ENCODE data around the gene CDKN2B.

Gene CDKN2B

DNA sequence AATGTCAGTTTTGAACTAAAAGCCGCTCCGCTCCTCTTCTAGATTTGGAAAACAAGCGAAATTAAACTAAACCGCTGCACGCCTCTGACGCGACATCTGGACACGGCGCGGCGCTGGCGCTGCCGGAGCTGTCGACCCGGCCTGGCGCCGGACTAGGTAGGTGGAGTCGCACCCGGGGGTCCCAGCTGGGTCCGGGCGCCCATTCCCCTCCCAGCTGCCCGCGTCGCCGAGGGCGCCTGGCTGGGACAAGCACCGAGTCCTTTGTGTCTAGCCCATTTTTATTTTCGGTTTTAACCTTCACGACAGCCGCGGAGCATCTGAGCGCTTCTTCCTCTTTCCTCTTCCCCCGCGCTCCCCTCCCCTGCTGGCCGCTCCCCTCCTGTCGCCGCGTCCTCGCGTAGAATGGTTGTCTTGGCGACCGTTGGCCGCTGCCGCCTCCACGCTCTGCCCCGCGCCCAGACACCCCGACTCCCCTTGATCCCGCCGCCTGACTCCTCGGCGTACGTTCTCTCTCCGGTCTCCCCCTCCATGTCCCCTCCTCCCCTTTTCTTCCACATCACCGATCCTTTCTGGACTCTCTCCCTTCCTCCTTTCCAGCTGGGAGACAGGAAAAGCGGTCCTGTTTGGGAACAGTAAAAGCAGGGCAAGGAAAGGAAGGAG lies 14.0 kb downstream of the CDKN2B start:
- DNase-seq (ENCODE audit: low read depth in 1 of 2, low spot score in 1 of 2), result peak in 1 of 2 donors; percentile 56

DNA sequence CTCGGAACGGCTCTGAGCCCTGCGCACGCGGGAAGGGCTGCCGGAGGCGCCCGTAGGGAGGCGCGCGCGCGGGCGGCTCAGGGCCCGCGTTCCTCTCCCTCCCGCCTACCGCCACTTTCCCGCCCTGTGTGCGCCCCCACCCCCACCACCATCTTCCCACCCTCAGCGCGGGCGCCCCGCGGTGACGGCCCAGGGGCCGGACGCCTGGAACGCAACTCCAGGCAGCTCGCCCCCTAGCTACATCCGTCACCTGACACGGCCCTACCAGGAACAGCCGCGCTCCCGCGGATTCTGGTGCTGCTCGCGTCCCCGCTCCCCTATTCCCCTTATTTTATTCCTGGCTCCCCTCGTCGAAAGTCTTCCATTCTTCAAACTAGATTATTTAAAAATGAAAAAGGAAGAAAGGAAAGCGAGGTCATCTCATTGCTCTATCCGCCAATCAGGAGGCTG lies 14.5 kb downstream of the CDKN2B start, which contains the start of gene CDKN2B-AS1:
TSS of gene CDKN2B-AS1 (plus strand) at position 236 of the 450 bp plus-strand sequence.
- DNase-seq (ENCODE audit: low read depth in 1 of 2, low spot score in 1 of 2), result no peak

DNA sequence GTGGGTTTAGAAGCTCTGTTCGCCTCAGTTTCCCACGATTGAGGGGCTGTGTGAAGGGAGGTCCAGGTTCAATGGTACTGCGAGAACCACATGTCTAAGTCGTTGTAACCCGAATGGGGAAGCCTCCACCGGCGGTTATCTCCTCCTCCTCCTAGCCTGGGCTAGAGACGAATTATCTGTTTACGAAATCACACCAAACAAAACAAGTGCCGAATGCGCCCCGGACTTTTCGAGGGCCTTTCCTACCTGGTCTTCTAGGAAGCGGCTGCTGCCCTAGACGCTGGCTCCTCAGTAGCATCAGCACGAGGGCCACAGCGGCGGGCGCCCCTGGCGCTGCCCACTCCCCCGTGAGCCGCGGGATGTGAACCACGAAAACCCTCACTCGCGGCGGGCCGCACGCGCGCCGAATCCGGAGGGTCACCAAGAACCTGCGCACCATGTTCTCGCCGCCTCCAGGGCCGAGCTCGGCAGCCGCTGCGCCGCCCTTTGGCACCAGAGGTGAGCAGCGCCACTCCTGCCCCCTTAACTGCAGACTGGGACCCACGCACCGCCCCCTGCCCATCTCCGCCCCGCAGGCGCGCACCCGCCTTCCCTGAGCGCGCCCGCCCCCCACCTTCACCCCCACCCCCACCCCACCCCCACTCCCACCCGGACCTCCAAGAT lies 15.1 kb downstream of the CDKN2B start, which contains the start of gene CDKN2A:
TSS of gene CDKN2A (minus strand) at position 500 of the 663 bp plus-strand sequence.
- DNase-seq (ENCODE audit: low read depth in 1 of 2, low spot score in 1 of 2), result peak in 1 of 2 donors; percentile 31

DNA sequence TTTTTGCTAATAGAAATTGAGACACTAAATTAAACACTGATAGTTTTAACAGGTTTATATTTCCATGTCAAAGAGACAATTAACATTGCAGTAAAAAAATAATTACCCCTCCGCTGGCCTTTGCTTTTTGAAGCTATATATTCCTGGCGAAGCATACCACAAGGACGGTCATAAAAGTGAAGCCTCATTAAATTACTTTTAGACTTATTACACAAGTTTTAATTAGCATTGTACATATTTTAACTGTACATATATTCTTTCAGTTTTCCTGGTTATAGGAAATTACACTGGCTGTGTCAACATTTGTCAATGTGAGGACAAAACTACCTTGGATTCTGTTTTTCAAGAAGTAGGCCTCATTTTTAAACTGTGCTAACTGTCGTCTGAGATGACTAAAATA lies 16.1 kb downstream of the CDKN2B start:
- no peak for DNase-seq (ENCODE audit: low read depth in 1 of 2, low spot score in 1 of 2)

DNA sequence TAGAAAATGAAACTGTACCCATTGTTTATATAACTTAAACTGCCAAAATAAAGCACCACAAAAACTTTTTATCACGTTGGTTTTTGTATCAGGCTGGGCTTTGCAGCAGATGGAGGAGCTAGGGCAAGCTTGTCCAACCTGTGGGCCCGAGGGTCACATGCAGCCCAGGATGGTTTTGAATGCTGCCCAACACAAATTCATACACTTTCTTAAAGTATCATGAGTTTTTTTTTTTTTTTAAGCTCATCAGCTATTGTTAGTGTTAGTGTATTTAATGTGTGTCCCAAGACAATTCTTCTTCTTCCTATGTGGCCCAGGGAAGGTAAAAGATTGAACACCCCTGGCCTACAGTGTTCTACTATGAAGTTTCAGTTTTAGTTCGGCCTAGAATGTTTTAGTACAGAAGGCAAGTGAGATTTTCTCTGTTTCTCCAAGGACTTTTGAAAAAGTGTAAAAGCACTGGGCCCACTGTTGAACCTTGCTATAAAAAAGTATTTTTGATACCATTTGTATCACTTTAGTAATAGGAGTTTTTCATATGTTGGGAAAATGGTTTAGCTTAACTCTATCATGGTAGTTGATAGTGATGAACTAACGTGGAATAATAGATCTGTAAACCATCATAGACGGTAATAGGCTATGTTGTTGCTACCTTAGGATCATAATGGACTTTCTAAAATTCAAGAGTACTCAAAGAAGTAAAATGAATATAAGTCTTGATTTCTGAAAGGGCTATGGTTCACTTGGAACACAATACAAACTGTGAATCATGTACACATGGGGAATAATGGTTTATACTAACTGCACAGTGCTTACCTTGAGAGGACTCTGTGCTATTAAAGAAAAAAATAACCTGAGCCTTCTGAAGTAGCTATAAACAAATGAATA lies 17.8 kb downstream of the CDKN2B start:
- no peak for DNase-seq (ENCODE audit: low read depth in 1 of 2, low spot score in 1 of 2)

DNA sequence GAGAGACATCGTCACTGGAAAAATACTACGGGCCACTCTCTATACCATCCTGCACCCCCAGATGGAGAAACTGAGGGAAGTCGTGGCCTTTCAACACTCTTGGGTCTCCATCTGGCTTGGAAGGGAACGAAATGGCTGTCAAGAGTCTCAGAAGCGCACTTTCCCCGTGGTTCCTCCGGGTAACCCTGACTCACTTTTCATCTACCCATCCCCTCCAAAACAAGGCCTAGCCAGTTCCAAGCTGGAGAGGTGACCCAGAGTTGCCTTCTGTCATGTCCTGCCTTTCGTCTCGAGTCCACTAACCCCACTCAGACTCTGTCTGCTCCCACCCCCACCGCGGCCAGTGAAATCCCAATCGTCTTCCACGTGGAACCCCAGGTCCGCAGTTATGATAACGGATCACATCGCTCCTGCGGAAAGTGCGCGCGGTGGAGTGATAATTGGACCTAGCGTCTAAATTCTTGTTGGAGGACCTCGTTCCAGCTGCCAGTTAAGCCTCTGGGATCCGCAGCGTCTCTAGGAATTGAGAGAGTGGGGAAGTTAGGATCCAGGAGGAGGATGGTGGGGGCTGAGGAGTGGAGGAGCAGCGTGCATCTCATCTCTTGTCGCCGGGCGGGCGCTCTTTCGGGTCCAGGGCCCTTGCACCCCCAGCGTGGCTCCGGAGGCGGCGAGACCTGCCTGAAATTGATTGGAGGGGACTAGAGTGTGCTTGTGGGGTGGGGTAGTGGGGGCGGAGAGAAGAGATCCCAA lies 19.5 kb downstream of the CDKN2B start:
- DNase-seq (ENCODE audit: low read depth in 1 of 2, low spot score in 1 of 2), result no peak

DNA sequence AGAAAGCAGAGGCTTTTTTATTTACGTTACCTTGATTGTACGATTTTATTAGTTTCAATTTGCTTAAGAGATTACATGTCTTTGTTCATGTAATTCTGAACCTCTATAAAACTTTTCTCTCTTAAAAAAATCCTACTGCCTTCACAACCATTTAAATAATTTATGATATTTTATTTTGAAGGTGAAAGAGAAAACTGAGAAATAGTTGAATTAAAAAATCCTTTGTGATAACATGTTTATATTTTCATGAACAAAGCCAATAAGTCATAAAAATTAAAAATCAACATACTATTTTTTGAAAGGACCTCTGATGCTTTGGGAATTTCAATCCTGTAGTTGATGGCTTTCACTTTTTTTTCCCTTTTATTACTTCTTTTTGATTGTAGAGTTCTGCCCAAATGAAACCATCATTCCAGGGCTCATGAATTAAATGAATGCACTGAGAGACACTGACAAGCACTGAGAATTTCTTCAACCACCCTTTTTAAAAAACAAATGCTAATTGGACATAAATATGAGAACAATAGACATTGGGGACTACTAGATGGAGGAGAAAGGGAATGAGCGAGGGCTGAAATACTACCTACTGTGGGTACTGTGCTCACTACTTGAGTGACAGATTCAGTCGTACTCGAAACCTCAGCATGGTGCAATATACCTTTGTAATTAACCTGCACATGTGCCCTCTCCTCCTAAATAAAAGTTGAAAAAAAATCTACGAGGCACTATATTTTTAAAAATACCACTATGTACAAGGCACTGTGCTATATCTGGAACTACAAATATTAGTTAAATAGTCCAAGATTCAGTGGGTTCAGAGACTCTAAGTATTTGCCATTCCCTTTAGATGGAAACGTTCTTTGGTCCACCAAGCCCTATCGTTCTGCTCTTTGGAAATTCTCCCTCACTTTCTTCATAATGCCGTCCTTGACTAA lies 20.8 kb downstream of the CDKN2B start:
- no peak for DNase-seq (ENCODE audit: low read depth in 1 of 2, low spot score in 1 of 2)

DNA sequence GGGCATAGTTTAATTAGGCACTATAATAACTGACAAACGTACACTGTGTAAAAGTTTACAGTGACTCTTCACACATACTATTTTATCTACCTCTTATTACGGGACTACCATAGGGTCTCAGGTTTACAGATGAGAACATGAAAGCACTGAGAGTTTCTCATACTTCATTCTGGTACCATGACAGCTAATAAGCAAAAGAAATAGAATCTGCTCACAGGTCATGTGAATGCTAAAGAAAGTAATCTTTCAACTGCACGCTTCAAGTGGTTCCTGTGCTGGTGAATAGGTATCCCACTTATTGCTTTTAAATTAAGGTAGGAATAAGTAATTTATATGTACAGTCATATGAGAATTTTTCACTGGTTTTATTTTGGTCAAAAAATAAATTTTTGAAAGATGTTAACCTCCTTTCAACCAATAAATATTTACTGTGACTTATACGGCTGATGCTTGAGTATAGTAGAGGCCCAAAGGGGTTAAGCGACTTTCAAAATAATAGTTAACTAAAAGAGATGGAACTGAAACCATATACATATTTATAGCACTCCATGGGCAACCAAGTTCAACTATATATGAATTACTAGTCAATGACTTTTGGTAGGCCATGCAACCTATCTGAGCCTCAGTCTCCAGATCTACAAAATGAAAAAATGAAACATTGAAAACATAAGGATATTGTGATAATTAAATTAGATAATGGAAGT lies 23.0 kb downstream of the CDKN2B start:
- DNase-seq (ENCODE audit: low read depth in 1 of 2, low spot score in 1 of 2), result no peak

DNA sequence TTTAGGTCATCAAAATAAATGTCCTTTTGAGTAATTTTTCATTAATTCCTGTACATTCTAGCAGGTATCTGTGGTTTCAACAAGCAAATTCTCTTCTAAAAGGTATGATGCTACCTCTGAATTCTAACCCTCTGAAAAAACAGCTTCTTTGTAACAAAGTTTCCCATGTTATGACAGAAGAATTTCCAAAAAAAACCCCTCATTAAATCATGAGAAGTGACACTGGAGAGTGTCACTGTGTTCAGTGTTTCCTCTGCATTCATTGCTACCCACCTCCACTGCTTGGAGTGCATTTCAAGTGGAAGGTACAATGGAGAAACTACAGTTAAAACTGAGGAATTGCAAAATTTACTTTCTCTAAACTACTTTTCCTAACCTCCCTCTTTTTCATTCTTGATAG lies 25.0 kb downstream of the CDKN2B start:
- DNase-seq (ENCODE audit: low read depth in 1 of 2, low spot score in 1 of 2), result no peak

DNA sequence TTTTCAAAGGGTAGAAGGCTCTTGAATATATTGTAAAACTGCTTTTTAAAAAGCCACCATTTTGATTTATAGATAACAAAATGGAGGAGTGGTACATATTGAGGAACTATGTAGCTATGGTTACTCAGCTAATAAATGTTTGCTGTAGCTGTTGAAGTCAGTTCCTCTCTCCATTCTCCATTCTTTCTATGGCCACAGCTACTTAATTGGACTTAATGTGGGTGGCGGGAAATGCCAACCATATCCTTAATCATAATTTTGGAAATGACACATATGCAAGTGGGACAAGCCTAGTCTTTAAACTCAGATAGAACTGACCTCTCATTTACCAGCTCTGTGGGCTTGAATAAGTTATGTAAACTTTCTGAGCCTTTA lies 25.6 kb downstream of the CDKN2B start:
- no peak for DNase-seq (ENCODE audit: low read depth in 1 of 2, low spot score in 1 of 2)

DNA sequence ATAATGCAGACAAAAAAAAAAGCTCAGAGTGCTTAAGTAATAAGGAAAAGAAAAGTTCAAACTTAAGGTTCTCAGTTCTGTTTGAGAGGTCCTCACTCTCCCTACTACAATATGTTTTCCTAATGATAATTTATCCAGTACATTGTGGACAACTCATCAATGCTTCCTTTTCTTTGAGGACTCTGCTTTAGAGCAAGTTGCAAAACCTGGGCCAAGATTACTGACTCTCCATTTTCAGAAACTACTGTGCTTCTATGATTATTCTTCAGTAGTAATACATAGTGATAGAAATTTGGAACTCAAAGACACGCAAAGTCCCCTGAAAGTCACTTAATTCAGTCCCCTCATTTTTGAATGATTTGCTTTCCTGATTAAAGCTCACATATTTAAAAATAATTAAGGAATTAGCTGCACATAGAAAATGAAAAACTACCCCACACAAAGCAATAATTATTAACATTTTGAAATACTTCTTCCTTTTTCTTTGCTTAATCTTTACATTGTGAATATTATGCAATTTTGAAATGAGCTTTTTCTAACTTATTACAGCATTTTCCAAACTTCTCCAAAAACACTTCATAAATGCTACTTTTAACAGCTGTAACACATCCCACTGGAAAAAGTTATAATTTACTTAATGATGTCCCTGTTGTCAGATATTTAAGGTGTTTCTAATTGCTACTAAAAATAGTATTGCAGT lies 26.1 kb downstream of the CDKN2B start:
- no peak for DNase-seq (ENCODE audit: low read depth in 1 of 2, low spot score in 1 of 2)

DNA sequence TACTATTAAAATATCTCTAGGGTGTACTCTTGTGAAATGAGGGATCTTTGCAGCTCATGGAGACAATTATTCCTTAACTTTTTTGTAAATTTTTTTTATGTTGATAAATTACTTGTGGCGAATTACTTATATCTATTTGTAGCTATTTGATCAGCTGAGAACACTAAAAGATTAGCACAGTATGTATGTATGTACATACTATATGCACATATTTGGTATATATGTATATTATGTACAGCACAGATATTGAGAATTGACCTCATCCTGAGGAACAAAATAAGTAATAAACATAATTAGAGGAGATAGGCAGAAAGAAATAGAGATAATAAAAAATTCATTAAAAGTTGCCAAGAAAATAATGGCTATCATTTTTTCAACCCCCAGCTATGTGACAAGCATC lies 26.7 kb downstream of the CDKN2B start:
- no peak for DNase-seq (ENCODE audit: low read depth in 1 of 2, low spot score in 1 of 2)

DNA sequence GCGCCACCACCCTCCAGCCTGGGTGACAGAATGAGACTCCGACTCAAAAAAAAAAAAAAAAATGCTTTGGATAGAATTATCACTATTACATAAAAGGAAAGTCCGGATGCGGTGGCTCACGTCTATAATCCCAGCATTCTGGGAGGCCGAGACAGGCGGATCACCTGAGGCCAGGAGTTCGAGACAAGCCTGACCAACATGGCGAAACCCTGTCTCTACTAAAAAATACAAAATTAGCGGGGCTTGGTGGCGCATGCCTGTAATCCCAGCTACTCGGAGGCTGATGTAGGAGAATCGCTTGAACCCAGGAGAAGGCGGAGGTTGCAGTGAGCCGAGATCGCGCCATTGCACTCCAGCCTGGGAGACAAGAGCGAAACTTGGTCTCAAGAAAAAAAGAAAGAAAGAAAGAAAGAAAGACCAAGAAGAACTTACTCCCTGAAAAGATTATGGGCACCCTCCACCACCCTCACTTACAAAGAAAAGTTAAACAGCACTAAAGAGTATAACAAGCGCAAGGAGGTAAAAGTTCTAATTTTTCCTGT lies 32.7 kb downstream of the CDKN2B start:
- DNase-seq (ENCODE audit: low read depth in 1 of 2, low spot score in 1 of 2), result no peak

DNA sequence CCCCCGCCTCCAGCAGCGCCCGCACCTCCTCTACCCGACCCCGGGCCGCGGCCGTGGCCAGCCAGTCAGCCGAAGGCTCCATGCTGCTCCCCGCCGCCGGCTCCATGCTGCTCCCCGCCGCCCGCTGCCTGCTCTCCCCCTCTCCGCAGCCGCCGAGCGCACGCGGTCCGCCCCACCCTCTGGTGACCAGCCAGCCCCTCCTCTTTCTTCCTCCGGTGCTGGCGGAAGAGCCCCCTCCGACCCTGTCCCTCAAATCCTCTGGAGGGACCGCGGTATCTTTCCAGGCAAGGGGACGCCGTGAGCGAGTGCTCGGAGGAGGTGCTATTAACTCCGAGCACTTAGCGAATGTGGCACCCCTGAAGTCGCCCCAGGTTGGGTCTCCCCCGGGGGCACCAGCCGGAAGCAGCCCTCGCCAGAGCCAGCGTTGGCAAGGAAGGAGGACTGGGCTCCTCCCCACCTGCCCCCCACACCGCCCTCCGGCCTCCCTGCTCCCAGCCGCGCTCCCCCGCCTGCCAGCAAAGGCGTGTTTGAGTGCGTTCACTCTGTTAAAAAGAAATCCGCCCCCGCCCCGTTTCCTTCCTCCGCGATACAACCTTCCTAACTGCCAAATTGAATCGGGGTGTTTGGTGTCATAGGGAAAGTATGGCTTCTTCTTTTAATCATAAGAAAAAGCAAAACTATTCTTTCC lies 34.2 kb downstream of the CDKN2B start:
- DNase-seq (ENCODE audit: low read depth in 1 of 2, low spot score in 1 of 2), result no peak

DNA sequence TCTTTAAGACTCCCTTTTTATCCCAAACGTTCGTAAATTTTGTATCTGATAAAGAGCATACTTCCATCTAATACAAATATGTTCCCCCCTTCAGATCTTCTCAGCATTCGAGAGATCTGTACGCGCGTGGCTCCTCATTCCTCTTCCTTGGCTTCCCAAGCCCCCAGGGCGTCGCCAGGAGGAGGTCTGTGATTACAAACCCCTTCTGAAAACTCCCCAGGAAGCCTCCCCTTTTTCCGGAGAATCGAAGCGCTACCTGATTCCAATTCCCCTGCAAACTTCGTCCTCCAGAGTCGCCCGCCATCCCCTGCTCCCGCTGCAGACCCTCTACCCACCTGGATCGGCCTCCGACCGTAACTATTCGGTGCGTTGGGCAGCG lies 34.8 kb downstream of the CDKN2B start:
- DNase-seq (ENCODE audit: low read depth in 1 of 2, low spot score in 1 of 2), result no peak

DNA sequence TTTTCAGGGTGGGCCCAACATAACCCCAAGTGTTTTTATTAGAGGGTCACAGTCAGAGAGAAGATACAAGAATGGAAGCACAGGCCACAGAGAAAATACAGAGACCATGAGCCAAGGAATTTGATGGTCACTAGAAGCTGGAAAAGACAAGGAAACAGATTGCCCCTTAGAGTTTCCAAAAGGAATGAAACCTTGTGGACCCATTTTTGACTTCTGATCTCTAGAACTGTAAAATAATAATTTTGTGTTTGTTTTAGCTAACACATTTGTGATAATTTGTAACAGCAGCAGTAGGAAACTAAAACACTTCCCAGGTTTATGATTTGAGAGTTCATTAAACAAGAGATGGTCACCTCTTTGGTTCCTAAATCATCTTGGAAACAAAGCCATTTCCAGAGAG lies 36.7 kb downstream of the CDKN2B start:
- DNase-seq (ENCODE audit: low read depth in 1 of 2, low spot score in 1 of 2), result no peak

DNA sequence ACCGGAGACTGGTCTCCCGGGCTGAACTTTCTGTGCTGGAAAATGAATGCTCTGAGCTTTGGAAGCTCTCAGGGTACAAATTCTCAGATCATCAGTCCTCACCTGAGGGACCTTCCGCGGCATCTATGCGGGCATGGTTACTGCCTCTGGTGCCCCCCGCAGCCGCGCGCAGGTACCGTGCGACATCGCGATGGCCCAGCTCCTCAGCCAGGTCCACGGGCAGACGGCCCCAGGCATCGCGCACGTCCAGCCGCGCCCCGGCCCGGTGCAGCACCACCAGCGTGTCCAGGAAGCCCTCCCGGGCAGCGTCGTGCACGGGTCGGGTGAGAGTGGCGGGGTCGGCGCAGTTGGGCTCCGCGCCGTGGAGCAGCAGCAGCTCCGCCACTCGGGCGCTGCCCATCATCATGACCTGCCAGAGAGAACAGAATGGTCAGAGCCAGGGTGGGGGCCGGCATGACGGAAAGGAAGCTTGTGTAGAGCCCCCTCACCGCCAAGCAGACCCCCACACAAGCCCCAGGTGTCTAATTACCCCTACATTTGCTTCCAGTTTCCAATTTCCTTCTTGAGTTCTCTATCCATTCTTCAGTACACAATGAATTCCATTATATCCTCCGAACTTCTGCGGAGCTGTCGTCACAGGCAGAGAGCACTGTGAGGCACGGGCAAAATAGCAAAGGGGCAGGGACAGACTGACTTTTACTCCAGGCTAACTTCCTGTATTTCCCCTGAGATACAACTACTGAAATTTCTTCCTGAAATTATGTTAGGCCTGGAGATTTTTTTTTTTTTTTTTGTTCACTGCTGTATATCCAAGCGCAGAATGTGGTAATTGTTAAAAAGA lies 38.1 kb downstream of the CDKN2B start:
- DNase-seq (ENCODE audit: low read depth in 1 of 2, low spot score in 1 of 2), result no peak
